RPMI8226 (cell line): Measurements from ENCODE around the gene MT1A.
"Not testable (repeated sequence)": the region's sequence is repeated elsewhere in the genome, so short reads cannot be mapped to it uniquely, and the experiment has no call there.

ENCODE experiments used
- DNase-seq: peaks from one replicate; pipeline ENCODE4 v3.0.0-alpha.2; 2015

Gene MT1A

DNA sequence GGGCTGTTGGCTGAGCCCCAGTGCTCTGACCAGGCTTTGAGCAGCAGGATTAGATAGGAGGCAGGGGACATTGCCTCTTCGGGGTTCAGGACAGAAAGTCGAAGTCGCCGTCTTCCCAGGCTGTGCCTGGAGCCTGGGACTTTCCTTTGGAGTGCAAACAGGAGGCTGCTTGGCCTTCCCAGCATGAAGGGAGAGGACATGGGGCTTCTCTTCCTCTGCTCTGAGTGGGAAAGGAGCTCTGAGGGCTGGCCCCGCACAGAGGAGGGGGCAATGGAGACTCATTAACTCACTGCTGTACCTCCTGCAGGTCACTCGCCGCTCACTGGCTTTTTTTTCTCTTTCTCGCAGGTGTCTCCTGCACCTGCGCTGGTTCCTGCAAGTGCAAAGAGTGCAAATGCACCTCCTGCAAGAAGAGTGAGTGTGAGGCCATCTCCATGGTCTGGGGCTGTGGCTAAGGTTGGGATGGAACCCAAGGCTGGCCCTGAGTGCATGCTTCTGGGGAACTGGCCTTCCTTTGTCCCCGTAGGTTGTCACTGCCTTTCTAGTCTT is 19.9 kb downstream of the MT1A start:
- DNase-seq = peak; percentile 68

DNA sequence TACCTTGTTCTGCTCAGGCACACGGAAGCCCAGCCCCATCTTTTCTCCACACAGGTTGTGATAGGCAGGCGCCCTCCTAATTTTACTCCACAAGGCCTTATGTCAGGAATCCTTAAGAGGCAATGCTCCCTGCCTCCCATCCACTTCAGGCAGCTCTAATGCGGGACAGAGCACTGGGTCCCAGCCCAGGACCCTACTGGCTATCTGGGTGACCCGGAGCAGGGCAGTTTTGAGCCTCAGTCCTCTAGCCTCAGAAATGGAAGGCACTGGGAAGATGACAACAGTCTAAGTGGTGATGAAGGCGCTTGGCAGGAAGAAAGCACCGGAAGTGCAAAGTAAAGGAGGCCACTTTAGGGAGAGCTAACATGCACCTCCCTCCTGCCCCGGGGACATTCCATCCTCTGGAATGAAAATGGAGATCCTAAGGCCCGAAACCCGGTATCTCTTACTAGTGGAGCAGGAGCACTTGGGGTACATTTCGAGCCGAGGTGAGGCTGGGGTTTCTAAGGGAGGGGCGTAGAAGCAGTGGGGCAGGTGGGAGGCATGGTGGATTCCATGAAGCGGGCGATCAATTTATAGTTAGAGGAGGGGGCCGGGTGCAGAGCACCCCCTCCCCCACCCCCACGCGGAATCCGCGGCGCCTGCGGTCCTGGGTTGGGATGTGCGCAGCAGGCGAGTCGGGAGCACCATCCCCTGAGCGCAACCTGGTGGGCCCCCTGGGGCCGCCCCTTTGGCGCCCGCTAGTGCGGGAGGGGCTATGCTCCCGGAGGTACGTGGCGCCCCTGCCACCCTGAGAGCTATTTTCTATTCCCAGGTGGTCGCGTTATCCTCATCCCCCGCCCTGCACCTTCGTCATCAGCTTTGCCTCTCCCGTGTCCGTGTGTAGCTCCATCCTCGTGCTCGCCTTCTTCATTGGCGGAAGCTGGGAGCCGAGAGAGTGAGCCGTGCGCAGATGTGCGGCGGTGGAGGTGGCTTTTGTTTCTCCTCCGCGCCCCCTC is 24.2 kb downstream of the MT1A start:
- DNase-seq = no peak

- no peak for DNase-seq
These were observed 26.0 kb downstream of the MT1A start for GRCh38 chr16:56664506-56664905.

DNA sequence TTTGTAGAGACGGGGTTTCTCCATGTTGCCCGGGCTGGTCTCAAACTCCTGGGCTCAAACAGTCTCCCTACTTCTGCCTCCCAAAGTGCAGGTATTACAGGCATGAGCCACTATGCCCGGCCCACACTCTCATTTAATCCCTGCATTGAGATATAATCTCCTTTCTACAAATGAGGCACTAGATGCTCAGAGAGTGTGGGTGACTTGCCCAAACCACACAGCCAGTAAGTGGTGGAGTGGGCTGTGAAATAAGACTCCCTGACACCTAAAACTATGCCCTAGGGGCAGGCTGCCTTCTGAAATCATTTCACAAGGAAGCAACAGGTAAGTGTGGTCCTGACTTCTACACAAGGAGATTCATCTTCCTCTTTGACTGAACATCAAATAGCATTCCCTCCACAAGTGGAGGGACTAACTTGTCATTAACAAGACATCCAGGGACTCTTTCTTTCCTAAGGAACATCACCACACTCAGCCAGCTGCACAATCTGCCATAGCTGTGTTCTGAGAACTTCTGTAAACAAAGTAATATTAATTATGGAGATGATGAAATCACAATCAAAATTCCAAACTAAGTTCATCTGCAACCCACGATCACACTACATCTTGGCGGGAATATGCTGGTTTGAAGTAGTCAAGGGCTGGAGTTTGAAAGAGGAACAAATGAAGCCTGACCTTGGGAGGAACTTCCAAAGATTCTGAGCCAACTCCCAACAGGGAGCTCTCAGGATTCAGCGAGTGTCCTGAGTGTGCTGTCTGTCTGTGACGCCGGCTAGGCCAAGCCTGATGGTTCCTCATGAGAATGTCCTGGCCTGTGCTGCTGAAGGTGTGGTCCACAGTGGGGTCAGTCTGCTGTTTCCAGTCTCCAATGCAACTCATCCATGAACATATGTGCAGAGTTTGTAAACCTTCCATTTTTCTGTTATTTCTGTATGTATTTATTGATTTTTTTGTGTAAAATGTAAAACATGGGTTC is 27.1 kb downstream of the MT1A start:
- DNase-seq = not testable (repeated sequence)

DNA sequence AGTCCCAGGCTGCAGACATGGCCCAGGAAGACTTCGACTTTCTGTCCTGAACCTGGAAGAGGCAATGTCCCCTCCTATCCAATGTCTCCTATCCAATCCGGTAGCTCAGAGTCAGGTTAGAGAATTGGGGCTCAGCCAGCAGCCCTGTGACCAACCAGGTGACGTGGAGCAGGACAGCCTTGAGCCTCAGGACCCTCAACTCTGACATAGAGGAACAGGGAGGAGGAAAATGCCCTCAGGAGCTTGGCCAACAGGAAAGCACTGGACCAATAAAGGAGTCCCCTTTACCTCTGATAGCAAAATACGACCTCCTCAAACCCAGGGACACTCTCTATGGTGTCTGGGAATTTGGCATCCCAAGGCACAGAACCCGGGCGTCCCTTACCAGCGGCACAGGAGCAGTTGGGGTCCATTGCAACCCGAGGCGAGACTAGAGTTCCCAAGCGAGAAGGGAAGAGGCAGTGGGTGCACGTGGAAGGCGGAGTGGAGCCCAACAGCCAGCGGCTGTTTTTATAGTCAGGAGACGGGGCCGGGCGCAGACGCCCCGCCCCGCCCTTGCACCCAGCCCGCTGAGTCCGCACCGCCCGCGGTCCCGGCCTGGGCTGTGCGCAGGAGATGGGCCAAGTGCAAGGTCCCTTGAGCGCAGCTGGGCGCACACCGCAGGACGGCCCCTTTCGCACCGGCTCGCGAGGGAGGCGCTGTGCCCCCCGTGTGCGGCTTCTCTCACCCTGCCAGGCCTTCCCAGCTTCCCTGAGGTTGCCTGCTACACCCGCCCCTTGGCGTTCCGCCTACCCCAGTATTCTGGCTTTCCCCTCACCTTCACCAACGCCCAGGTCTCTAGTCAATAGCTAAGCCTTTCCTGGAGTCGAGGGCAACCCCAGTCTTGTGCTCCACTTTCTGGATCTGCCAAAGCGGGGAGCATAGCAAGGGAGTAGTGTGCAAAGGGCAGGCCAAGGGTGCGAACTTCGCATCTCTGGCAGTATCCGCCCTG is 29.4 kb downstream of the MT1A start, which contains the start of gene MT1G:
Gene MT1G, minus strand, starts transcription at position 485 of the 991 bp plus-strand sequence. Its CDS starts 72 bp downstream, at position 413.
- peak; percentile 91 for DNase-seq

- DNase-seq = peak; percentile 41
These were observed 30.8 kb downstream of the MT1A start, which contains the start of gene MT1H for GRCh38 chr16:56669005-56669839. Gene MT1H, plus strand, starts transcription at chr16:56669814. Its CDS starts 71 bp downstream, at chr16:56669885.

- DNase-seq = no peak
These were observed 31.6 kb downstream of the MT1A start for GRCh38 chr16:56669840-56670619.

GRCh38 chr16:56670620-56670934 is 32.1 kb downstream of the MT1A start:
- DNase-seq = no peak

- DNase-seq = not testable (repeated sequence)
These were observed 33.2 kb downstream of the MT1A start for GRCh38 chr16:56671691-56672090.

- DNase-seq = not testable (repeated sequence)
These were observed 33.7 kb downstream of the MT1A start for GRCh38 chr16:56672171-56672570.

DNA sequence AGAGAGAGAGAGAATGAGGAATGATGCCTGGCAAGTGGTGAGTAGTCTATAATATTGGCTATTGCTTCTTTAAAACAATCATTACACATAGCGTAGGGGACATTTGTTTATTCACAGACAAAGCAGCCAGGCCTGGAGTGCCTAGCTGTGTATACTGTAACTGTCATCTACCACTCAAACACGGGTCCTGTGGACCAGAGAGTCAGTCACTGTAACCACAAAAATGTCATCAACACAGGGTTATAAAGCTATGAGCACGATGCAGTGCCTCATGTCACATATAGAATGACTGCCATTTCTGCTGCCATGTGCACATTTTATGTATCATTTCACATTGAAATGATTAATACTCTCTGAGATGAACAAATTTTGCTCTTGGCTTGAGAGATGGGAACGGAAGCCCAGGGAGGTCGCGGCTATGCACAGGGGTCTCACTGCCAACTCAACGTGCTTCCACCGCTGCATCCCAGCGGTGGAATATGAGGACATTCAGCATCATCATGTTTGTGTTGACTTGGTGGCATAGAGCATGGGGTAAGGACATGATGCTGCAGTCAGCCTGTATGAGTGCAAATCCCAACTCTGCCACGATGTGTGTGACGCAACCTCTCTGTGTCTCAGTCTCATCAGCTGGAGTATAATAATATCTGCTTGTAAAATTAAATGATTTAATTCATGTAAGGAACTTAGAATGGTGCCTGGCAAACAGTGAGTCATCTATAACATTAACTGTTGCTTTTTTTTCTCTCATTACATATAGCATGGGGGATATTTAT is 34.5 kb downstream of the MT1A start:
- no peak for DNase-seq

DNA sequence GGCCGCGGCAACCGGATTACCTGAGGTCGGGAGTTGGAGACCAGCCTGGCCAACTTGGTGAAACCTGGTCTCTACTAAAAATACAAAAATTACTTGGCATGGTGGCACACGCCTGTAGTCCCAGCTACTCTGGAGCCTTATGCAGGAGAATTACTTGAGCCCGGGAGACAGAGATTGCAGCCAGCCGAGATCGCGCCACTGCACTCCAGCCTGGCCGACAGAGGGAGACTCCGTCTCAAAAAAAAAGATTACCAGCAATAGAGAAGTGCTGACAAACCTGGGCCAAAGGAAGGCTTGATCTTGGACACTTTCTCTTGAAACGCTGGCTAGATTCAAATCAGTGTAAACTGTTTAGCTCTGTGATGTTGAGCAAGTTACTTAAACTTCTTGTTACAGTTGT is 35.5 kb downstream of the MT1A start:
- DNase-seq = peak; percentile 75

DNA sequence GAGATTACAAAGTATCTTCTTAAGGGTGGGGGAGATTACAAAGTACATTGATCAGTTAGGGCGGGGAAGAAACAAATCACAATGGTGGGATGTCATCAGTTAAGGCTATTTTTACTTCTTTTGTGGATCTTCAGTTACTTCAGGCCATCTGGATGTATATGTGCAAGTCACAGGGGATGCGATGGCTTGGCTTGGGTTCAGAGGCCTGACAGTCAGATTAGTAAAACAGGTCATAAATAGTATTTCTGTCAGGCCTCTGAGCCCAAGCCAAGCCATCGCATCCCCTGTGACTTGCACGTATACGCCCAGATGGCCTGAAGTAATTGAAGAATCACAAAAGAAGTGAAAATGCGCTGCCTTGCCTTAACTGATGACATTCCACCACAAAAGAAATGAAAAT is 36.1 kb downstream of the MT1A start:
- not testable (repeated sequence) for DNase-seq

GRCh38 chr16:56675685-56676210 is 37.3 kb downstream of the MT1A start:
- no peak for DNase-seq

DNA sequence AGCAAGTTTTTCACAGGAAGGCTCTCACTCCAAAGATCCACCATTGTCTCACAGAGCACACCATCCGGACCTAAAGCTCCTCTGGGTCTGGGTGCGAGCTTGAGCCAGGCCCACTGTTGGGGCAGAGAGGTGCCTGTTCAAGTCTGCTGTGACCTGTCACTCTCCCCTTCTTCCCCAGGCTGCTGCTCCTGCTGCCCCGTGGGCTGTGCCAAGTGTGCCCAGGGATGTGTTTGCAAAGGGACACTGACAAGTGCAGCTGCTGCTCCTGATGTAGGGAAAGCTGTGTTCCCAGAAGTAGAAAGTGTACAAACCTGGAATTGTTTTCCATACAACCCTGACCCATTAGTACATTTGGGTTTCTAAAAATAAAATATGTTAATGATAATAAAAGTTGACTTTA is 39.0 kb downstream of the MT1A start:
- no peak for DNase-seq

DNA sequence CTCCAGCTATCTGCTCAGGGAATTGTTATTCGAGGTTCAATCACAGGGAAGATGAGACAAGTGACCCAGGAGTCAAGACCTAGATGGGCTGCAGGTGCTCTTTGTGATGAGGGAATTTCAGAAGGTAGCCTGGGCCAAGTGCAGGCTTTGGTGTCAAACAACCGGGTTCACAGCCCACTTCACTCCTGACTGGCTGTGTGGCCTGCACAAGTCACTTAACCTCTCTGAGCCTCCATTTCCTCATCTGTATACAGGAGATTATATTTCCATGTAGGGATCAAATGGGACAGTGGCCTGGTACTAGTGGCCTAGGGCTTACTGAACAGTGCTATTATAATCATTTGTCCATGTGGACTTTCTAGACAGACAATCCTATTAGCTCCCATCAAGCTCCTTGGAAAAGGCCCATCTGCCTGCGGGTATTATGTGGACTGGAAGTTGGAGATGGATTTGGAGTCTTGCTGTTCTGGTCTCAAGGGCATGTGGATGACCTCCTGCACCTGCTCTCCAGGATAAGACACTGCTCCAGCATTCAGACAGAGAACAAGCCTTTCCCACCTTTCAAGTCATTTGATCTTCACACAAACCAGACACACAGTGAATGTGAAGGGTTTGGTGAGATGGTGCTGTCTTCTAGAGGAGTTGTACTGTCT is 40.7 kb downstream of the MT1A start:
- DNase-seq = no peak

DNA sequence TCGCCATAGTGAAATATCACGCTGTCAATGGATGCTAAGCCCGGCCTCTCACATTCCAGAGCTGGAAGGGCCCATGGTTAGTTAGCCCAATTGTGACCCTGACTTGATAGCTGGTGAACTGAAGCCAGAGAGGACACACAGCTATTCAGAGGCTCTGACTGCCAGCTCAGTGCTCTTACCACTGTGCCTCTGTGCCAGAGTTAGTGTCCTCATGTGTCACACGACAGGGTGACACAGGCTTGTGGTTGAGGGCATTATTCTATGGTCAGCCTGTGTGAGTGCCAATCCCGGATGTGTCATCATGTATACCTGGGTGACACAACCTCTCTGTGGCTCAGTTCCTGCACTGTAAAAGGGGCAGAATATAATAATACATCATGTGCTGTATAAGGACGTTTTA is 41.4 kb downstream of the MT1A start:
- no peak for DNase-seq
